Uterus (tissue), 4 donors: ENCODE data around the gene OR6B3. TPM values are rescaled to one million over a fixed set of nuclear protein-coding genes. Genes with fewer than 3 reads are reported as not detected.

Source experiments
- DNase-seq, 2 donors: peaks; one replicate each; pipeline ENCODE4 v3.0.0-alpha.2; 2019 to 2020
- H3K27ac ChIP-seq, 2 donors: fragments of 200-600 bp; sonication (generic); 1 replicate in 1 of 2; 2 replicates in 1 of 2; pipeline ENCODE4 v1.5.1; 2016 to 2018
- H3K27me3 ChIP-seq, 2 donors: fragments of 200-600 bp; sonication (generic); one replicate each; pipeline ENCODE4 v1.5.1; 2018 to 2019; ENCODE audit warnings: control low read depth in 1 of 2
- H3K36me3 ChIP-seq, 2 donors: fragments of 200-600 bp; sonication (generic); one replicate each; pipeline ENCODE4 v1.5.1; 2019; ENCODE audit warnings: control low read depth in 1 of 2
- H3K4me1 ChIP-seq, 2 donors: fragments of 200-600 bp; sonication (generic); one replicate each; pipeline ENCODE4 v1.5.1; 2018 to 2019; ENCODE audit warnings: control low read depth in 1 of 2
- H3K4me3 ChIP-seq, 2 donors: fragments of 200-600 bp; sonication (generic); 1 replicate in 1 of 2; 2 replicates in 1 of 2; pipeline ENCODE4 v1.5.1; 2018 to 2019; ENCODE audit warnings: mild to moderate bottlenecking in 1 of 2
- H3K9me3 ChIP-seq, 2 donors: fragments of 200-600 bp; sonication (generic); one replicate each; pipeline ENCODE4 v1.5.1; 2019; ENCODE audit warnings: control low read depth in 1 of 2
- POLR2A ChIP-seq, 2 donors: fragments of 450-650 bp; IDR thresholded peaks; one replicate each; pipeline ENCODE4 v1.6.1; 2016; ENCODE audit warnings: antibody characterized with exemption in 2 of 2, mild to moderate bottlenecking in 1 of 2, moderate library complexity in 1 of 2
- intact Hi-C: fragments of 100-400 bp; cut with DNase I; formaldehyde crosslinking; loops from one replicate; pipeline ENCODE4 v1.15.1; 2023; ENCODE audit warnings: low total_unique reads
- total RNA-seq, 4 donors: library from RNA; depleted of rRNA in 3 of 4; stranded (reverse); fragments of >200 nt in 3 of 4; gene quantifications; one replicate each; pipeline versions ENCODE4 v1.1.0 to v1.2.4, GENCODE V29; 2014 to 2023
- TF ChIP-seq, protein P1 (sequence below), 4 experiments: fragments of 200-600 bp in 2 of 4; fragments of 450-650 bp in 2 of 4; sonication (generic) in 2 of 4; IDR thresholded peaks; one replicate each; pipeline ENCODE4 v1.5.1; 2016 to 2019; ENCODE audit warnings: antibody characterized with exemption in 4 of 4, mild to moderate bottlenecking in 2 of 4, moderate library complexity in 1 of 4
- donor health status: DM: yes; HTN: yes; CAD: no.

The OR6B3 gene
- total RNA-seq, 4 donors from 2014 or later: not detected

DNA sequence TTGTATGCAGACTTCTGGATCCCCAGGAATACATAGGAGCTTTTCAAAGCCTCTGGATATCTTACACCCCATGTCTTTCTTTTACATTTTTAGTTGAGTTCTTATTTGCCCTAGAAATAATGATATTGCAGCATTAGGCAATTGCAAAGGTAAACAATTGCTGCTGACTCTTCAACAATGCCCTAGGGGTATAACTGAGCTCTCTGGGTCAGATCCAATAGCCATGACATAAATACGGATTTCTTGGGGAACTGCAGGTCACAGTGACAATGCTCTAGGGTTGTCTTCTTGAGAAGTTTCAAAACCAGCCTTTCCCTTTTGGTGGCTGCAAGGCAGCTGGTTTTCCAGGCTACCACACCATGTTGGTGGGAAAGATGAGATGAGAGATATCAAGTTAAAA, 16.5 kb upstream of the OR6B3 start:
- Histone ChIP-seq H3K4me1 (no peaks in the 10 kb centered on the region), H3K27ac (no peak overlapping the region), H3K27me3 (no peaks in the 10 kb centered on the region), H3K4me3 (no peak overlapping the region), H3K9me3 (no peaks in the 10 kb centered on the region), H3K36me3 (no peaks in the 10 kb centered on the region)
- intact Hi-C loops: loop anchor here (10.0 kb wide), 1 partner anchor 75 kb away; the partner anchor contains the start of gene OTOS
- TF ChIP-seq, protein P1, sequence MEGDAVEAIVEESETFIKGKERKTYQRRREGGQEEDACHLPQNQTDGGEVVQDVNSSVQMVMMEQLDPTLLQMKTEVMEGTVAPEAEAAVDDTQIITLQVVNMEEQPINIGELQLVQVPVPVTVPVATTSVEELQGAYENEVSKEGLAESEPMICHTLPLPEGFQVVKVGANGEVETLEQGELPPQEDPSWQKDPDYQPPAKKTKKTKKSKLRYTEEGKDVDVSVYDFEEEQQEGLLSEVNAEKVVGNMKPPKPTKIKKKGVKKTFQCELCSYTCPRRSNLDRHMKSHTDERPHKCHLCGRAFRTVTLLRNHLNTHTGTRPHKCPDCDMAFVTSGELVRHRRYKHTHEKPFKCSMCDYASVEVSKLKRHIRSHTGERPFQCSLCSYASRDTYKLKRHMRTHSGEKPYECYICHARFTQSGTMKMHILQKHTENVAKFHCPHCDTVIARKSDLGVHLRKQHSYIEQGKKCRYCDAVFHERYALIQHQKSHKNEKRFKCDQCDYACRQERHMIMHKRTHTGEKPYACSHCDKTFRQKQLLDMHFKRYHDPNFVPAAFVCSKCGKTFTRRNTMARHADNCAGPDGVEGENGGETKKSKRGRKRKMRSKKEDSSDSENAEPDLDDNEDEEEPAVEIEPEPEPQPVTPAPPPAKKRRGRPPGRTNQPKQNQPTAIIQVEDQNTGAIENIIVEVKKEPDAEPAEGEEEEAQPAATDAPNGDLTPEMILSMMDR (IDR thresholded peaks at IDR 0.05): no peak
- TF ChIP-seq POLR2A (IDR thresholded peaks at IDR 0.05): no peak
- no peak for DNase-seq

DNA sequence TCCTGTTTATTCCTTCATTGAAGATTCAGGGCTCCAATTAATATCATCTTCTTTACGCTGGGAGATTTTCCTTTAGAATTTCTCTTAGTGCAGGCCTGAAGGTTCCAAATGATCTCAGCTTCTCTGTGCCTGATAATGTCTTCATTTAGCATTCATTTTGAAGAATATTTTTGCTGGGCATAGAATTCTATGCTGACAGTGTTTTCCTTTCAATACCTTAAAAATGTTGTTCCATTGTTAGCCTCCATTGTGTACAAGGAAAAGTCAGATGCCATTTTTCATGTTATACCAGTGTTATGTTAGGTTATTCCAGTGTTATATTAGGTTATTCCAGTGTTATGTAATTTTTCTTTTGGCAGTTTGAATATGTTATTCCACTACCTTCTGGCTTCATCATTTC, 14.9 kb upstream of the OR6B3 start:
- Histone ChIP-seq H3K27ac (no peak overlapping the region), H3K36me3 (no peaks in the 10 kb centered on the region)
- TF ChIP-seq, protein P1 (IDR thresholded peaks at IDR 0.05): no peak
- TF ChIP-seq POLR2A (IDR thresholded peaks at IDR 0.05): no peak

DNA sequence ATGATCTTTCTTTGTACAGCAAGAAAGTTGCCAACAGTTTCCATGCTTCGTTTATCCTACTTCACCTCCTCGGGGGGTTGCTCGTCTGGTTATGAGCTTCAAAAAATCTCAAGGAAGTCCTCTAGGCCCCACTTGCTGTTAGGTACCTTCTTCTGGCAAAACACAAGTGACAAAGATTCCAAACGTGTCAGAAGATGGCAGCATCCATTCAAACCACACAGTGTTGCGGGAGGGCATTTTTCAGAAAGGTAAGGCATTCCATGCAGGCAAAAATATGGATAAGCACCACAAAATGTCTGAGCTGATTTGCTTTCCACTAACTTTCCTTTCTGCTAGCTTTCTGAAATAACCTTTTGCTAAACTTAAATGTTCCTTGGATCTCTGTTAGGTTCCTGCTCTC, 13.2 kb upstream of the OR6B3 start:
- Histone ChIP-seq H3K27ac (no peak overlapping the region), H3K27me3 (no peaks in the 10 kb centered on the region), H3K9me3 (no peaks in the 10 kb centered on the region), H3K4me3 (no peak overlapping the region), H3K4me1 (no peaks in the 10 kb centered on the region), H3K36me3 (no peaks in the 10 kb centered on the region)
- intact Hi-C loops: loop anchor here (10.0 kb wide), 1 partner anchor 78 kb away; the partner anchor contains the start of gene OTOS
- DNase-seq: no peak
- TF ChIP-seq, protein P1 (IDR thresholded peaks at IDR 0.05): no peak
- TF ChIP-seq POLR2A (IDR thresholded peaks at IDR 0.05): no peak

More for the DNA sequence above, 14.9 kb upstream of the OR6B3 start:
- Histone ChIP-seq H3K9me3 (no peaks in the 10 kb centered on the region), H3K27me3 (no peaks in the 10 kb centered on the region), H3K4me1 (no peaks in the 10 kb centered on the region), H3K4me3 (no peak overlapping the region)
- intact Hi-C loops: loop anchor here (10.0 kb wide), 1 partner anchor 77 kb away; the partner anchor contains the start of gene OTOS
- DNase-seq: no peak

DNA sequence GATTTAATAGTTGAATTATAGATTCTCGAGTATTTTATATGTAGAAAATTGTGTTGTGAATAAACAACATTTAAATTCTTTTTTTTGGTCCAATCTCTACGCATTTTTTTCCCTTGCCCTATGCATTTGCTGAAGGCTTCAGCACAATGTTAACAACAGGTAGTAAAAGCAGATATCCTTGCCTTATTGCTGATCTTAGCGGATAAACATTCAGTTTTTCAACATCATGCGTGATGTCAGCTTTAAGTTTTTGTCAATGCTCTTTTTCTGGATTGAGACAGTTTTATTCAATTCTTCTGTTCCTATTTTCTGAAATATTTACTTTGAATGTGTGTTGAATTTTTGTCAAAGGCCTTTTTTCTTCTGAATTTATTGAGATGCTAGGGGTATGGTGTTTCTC, 11.6 kb upstream of the OR6B3 start:
- Histone ChIP-seq H3K27me3 (no peaks in the 10 kb centered on the region), H3K9me3 (no peaks in the 10 kb centered on the region), H3K36me3 (no peaks in the 10 kb centered on the region), H3K4me3 (no peak overlapping the region), H3K27ac (no peak overlapping the region), H3K4me1 (no peaks in the 10 kb centered on the region)
- intact Hi-C loops: loop anchor here (10.0 kb wide), 1 partner anchor 80 kb away; the partner anchor contains the start of gene OTOS
- DNase-seq: no peak
- TF ChIP-seq, protein P1 (IDR thresholded peaks at IDR 0.05): no peak
- no peak for TF ChIP-seq POLR2A (IDR thresholded peaks at IDR 0.05)

DNA sequence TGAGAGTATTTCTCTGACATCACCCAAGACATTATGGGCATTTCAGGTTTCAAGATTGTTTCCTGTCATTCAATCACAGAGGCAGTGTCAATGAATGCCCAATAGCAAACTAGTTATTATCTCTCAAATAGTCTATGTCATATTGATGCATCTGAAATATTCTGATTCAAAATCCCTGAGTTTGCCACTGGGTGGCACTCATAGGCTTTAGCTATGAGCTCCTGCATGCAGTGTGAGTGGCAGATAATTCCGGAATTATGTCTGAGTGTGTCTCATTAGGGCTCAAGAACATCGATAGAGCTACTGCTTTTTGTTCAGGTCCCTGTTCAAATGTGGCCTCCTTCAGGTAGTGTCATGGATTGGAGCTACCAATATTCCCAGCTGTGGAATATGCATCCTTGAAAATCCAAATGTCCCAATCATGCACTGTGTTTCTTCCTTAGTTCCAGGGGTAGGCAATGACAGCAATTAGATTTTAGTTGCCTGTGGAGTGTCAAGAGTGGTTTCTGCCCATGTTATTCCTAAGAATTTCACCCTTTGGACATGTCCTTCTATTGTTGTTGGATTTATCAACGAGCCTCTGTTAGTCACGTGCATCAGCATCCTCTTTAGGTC, 7.8 kb upstream of the OR6B3 start:
- no peaks in the 10 kb centered on the region for H3K9me3 ChIP-seq
- H3K27me3 ChIP-seq: no peaks in the 10 kb centered on the region
- no peaks in the 10 kb centered on the region for H3K4me1 ChIP-seq
- no peak for DNase-seq
- H3K4me3 ChIP-seq: no peak overlapping the region
- no peak for TF ChIP-seq POLR2A (IDR thresholded peaks at IDR 0.05)
- TF ChIP-seq, protein P1 (IDR thresholded peaks at IDR 0.05): peak; percentile 36 to 69 (median 45)
- intact Hi-C loops: loop anchor here (10.0 kb wide), 1 partner anchor 84 kb away; the partner anchor contains the start of gene OTOS
- no peaks in the 10 kb centered on the region for H3K36me3 ChIP-seq
- no peak overlapping the region for H3K27ac ChIP-seq
